ENCODE results near the gene FEZF2. TPM values are rescaled to one million over a fixed set of nuclear protein-coding genes. Genes with fewer than 3 reads are reported as not detected.

The FEZF2 gene
- not detected for polyA plus RNA-seq (ENCODE audit: insufficient read length in 4 of 4)

- DNase-seq (ENCODE audit: low read depth in 4 of 4, low spot score in 3 of 4): no peak
Observed at GRCh38 chr3:62373215-62373614, at the start of gene FEZF2. Gene FEZF2 (minus strand): TSS chr3:62373550. CDS start chr3:62372868, 682 bp downstream.

DNA sequence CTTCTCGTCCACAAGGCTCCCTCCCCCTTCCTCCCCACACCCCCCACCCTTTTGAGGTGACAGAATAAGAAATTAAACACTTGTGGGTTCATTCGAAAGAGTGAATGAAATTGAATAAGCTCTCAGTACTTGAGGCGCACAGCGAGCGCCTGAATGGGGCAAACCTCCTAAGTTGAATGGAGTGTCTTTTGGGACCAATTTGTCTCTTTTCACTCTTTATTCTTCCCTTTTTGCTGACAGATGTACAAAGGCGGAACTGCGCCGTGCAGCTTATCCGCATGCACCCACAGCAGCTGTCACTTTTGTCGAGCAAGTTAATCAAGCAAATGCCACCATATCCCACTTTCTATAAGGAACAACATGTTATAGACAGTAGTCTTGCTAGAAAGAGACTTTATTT, 47.9 kb upstream of the FEZF2 start:
- DNase-seq (ENCODE audit: low read depth in 4 of 4, low spot score in 3 of 4): no peak

GRCh38 chr3:62416144-62416543, 42.8 kb upstream of the FEZF2 start:
- DNase-seq (ENCODE audit: low read depth in 4 of 4, low spot score in 3 of 4): no peak

DNA sequence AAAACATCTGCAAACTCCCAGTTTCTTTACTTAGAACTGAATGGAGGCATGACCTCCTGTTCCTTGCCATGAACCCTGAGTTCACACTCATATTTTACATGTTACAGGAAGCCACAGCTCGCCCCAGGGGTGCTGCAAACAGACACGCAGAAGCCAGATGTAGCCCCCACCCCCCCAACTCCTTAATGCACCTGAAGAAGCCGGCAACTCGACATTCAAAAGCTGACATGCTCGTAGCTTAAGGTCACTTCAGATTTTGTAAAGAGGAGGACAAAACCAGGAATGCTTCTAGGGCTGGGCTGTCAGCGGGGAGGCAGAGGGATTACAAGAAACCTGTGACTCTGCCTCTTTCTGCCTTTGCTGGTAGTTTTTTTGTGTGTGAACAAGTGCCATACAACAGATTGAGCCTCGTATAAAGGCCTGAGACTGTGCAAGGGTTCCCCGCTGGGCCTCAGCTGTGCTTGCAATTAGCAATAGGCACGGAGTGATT, 42.0 kb upstream of the FEZF2 start:
- no peak for DNase-seq (ENCODE audit: low read depth in 4 of 4, low spot score in 3 of 4)

- no peak for DNase-seq (ENCODE audit: low read depth in 4 of 4, low spot score in 3 of 4)
Observed at GRCh38 chr3:62414786-62415185, 41.4 kb upstream of the FEZF2 start.

GRCh38 chr3:62413687-62414086, 40.3 kb upstream of the FEZF2 start:
- no peak for DNase-seq (ENCODE audit: low read depth in 4 of 4, low spot score in 3 of 4)

- DNase-seq (ENCODE audit: low read depth in 4 of 4, low spot score in 3 of 4): no peak
Observed at GRCh38 chr3:62406945-62407344, 33.6 kb upstream of the FEZF2 start.

- no peak for DNase-seq (ENCODE audit: low read depth in 4 of 4, low spot score in 3 of 4)
Observed at GRCh38 chr3:62405566-62405965, 32.2 kb upstream of the FEZF2 start.

- DNase-seq (ENCODE audit: low read depth in 4 of 4, low spot score in 3 of 4): no peak
Observed at GRCh38 chr3:62405135-62405534, 31.8 kb upstream of the FEZF2 start.

DNA sequence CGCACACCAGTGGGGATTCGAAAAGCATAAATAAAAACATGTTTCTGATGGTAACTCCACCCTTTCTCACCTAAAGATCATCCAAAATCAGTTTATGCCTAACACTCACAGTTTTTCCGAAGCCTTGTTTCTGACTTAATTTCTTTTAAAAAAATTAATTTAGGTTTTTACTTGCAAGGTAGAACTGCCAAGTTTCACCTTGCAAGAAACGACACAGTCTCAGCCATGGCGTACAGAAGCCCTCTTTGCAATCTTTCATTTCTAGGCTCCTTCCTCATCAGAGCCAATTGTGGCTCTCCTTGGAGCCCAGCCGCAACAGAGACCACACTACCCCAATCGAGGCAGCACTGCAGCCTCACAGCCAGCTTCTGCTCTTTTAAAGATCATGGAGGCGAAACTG, 31.0 kb upstream of the FEZF2 start:
- DNase-seq (ENCODE audit: low read depth in 4 of 4, low spot score in 3 of 4): no peak

DNA sequence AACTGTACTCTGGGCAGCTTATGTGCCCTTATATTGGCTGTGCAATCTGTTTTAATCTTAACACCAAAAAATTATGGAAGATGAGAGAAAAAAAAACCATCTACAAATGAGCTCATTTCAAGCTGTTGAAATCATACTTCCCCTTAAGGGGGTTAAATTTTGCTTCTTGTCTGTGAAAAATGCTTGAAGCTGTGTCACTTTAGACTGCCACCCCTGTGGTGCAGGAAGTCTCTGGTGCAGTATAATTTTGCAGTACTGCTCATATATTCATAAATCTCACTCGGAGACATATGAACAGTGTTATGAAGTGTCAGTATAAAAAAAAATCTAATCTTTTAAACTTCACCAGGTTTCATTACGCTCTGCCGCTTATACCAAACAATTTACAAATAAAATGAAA, 30.4 kb upstream of the FEZF2 start:
- DNase-seq (ENCODE audit: low read depth in 4 of 4, low spot score in 3 of 4): no peak

GRCh38 chr3:62392626-62393292, 19.4 kb upstream of the FEZF2 start:
- no peak for DNase-seq (ENCODE audit: low read depth in 4 of 4, low spot score in 3 of 4)

DNA sequence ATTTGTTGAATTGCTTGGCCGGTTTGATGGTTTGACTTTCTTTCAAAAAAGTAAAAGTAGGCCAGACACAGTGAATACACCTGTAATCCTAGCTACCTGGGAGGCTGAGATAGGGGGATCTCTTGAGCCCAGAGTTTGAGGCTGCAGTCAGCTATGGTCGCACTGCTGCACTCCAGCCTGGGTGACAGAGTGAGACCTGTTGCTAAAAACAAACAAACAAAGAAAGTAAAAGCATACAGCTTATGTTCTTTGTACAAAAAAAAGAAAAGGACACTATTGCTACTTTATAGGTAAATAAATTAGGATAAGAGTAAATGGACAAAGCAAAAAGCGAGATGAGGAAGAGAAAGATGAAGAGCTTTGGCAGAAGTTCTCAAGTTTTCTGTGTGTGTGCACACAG, 13.9 kb upstream of the FEZF2 start:
- DNase-seq (ENCODE audit: low read depth in 4 of 4, low spot score in 3 of 4): no peak

- no peak for DNase-seq (ENCODE audit: low read depth in 4 of 4, low spot score in 3 of 4)
Observed at GRCh38 chr3:62379321-62379798, 6.0 kb upstream of the FEZF2 start.

GRCh38 chr3:62378921-62379320, 5.6 kb upstream of the FEZF2 start:
- no peak for DNase-seq (ENCODE audit: low read depth in 4 of 4, low spot score in 3 of 4)

- no peak for DNase-seq (ENCODE audit: low read depth in 4 of 4, low spot score in 3 of 4)
Observed at GRCh38 chr3:62378311-62378789, 5.0 kb upstream of the FEZF2 start.

- no peak for DNase-seq (ENCODE audit: low read depth in 4 of 4, low spot score in 3 of 4)
Observed at GRCh38 chr3:62376906-62377877, 3.8 kb upstream of the FEZF2 start.

- DNase-seq (ENCODE audit: low read depth in 4 of 4, low spot score in 3 of 4): no peak
Observed at GRCh38 chr3:62376454-62376720, 3.0 kb upstream of the FEZF2 start.

DNA sequence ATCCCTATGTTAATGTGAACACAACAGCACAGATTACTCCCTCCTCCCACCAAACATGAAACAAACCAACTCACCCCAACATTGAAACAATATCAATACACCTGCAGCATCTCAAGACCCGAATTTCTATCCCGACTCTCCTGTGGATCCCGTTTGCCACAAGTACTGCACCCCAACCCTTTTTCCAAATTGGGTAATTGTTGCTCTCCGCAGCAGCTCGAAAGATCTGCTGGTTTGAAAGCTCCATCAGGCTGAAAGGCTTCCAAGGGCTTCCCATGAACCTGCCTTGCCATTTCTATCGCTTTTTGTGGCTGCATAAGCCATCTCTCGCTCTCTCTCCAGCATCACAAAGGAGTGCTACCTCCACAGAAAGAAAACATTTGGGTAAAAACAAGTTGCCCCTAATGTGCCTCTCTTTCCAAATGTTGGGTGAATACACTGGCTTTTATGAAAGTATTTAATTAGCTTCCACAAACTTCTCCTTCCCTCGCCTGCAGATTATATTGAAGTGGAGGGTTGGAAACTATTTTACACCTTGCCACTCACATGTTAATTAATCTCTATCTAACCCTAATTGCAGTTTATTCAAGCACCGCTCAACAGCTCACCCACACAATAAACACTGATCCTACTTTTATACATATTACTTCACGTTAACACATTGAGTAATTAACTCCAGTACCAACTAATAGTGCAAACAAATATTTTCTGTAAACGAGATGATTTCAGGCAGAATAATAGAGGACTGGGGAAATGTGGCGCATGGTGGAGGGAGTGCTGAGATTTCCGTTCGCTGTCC, 2.5 kb upstream of the FEZF2 start:
- no peak for DNase-seq (ENCODE audit: low read depth in 4 of 4, low spot score in 3 of 4)

DNA sequence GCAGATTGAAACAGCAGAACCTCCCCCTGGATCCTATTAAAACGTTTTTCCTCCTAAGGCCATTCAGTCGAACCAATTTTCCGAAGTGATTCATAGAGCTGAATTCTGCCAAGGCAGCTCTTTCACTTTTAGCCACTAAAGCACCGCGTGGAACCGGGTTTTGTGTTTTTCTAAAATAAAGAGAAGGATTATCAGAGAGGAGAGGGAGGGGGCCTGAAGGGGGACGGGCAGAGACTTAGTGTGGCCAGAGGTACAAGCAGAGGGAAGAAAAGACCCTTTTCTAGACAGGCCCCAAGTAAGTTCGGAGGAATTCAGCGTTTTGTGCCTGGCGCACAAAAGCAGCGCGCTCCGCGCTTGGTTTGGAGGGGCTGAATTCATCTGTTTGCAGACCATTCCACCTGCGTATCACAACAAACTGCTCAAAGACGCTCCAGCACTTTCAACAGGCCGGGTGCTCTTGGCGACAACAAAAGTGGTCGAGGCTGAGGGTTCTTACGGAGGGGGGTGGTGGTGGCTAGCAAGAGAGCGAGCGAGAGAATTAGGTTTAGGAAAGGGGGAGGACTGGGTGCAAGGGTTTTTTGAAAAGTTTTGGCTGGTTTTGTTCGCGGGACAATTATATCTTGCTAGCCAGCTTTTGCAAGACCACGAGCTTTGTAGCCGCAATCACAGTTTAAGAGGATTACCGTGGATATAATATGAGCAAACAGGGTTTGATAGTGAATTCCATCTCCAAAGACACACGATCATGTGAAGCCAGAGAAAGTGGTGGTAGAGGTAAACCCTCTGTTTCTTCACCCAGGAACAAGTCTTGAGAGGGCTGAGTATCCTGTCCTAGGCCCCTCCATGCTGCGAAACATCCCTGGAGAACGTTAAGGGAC, 1.2 kb upstream of the FEZF2 start:
- DNase-seq (ENCODE audit: low read depth in 4 of 4, low spot score in 3 of 4): no peak
